SH-SY5Y (cell line): ENCODE measurements around the gene CNTN4.
A peak's percentile ranks its signal among the peaks of the same experiment; 100 is the strongest.

ENCODE experiments used
- GATA2 ChIP-seq: IDR thresholded peaks from 2 replicates; pipeline ENCODE4 v1.6.1; 2011; ENCODE audit warnings: mild to moderate bottlenecking, low read depth, low read length
- GATA3 ChIP-seq: IDR thresholded peaks from 2 replicates; pipeline ENCODE4 v1.6.1; 2011; ENCODE audit warnings: low read depth, mild to moderate bottlenecking, low read length, moderate library complexity

CNTN4 gene

GRCh38 chr3:2300938-2301337 is 202.3 kb downstream of the CNTN4 start:
- no peak for TF ChIP-seq GATA3
- no peak for TF ChIP-seq GATA2

- peak; percentile 98 for TF ChIP-seq GATA3
- TF ChIP-seq GATA2, result peak; percentile 72
Observed at GRCh38 chr3:2301361-2301760, 202.7 kb downstream of the CNTN4 start.

DNA sequence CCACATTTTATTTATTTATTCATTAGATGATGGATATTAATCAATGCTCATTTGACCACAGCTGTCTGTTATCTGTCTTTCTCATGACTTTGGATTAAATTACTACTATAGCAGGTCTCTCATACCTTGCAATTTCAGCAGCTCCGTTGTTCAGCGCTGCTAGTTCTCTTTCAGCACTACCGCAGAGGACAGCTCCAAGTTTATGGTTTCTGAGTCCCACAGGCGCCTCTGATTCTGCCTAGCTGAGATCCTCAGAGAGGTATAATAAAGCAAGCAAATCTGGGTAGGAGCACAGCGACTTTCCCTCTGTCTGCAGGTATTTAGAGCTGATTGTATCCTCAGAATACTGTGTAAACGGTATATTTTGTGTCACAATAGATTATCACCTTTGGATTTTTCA is 204.9 kb downstream of the CNTN4 start:
- TF ChIP-seq GATA2 (no peak), GATA3 (no peak)

DNA sequence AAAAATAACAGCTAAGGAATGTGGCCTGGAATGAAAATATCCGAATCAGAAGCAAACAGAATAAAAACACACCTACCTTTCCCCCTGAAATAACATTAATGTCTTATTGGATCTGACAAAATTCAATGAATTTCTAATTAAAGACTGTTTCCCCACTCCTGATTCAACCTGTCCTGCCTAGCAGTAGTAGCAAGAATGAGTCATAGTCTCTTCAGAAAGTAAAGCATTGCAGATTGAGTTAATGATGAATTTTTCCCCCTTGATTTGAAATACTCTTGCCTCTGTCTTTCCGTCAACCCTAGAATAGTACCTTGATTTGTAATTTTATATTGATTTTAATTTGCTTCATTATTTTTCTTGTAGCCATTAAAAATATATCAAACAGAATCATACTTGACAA is 212.4 kb downstream of the CNTN4 start:
- TF ChIP-seq GATA2, result no peak
- TF ChIP-seq GATA3, result no peak

DNA sequence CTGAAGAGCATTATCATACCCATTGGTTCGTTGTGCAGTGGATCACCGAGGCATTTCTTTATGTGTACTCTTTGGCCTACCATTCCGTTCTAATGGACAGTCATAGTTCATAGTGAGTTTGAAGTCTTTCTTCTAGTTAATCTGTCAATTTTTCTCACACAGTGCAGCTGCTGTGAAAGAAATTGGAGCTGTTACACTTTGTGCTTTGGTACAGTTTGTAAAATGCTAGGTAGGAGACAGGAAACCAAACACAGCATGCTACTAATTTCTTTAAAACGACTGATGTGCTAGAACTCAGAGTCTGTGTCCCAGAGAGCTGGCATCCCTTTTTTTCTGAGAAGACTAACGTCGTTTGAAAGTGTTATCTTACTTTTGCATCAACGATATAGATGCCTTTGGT is 218.9 kb downstream of the CNTN4 start:
- TF ChIP-seq GATA3, result no peak
- TF ChIP-seq GATA2, result no peak

DNA sequence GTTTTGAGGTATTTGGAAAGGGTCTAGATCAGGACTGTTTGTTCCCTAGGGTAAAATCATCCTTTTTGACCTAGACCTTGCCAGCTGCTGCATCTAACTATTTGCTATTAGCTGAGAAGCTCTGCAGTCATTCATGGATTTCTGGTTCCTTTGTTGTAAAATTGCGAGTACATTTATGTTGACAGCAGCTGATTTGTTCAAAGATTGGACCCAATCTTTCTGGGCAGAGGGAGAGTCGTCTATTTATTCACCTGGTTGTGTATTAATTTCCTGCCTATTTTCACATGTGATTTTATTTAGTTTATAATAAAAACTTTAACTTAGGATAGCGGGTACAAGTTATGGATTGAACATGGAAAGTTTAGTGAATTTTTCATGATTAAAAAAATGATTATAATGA is 236.3 kb downstream of the CNTN4 start:
- no peak for TF ChIP-seq GATA3
- no peak for TF ChIP-seq GATA2

- no peak for TF ChIP-seq GATA2
- no peak for TF ChIP-seq GATA3
Observed at GRCh38 chr3:2343031-2343682, 244.5 kb downstream of the CNTN4 start.

DNA sequence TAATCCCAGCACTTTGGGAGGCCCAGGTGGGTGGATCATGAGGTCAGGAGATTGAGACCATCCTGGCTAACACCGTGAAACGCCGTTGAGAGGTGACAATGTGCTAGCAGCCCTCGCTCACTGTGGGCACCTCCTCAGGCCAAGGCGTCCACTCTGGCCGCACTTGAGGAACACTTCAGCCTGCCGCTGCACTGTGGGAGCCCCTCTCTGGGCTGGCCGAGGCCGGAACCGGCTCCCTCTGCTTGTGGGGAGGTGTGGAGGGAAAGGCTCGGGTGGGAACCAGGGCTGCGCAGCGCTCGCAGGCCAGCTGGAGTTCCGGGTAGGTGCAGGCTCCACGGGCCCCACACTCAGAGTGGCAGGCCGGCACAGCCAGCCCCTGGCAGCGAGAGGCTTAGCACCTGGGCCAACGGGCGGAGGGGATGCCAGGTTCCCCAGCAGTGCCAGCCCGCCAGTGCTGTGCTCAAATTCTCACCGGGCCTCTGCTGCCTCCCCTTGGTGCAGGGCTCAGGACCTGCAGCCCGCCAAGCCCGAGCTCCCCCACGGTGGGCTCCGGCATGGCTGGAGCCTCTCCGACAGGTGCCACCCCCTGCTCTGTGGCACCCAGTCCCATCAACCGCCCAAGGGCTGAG is 253.6 kb downstream of the CNTN4 start:
- no peak for TF ChIP-seq GATA2

DNA sequence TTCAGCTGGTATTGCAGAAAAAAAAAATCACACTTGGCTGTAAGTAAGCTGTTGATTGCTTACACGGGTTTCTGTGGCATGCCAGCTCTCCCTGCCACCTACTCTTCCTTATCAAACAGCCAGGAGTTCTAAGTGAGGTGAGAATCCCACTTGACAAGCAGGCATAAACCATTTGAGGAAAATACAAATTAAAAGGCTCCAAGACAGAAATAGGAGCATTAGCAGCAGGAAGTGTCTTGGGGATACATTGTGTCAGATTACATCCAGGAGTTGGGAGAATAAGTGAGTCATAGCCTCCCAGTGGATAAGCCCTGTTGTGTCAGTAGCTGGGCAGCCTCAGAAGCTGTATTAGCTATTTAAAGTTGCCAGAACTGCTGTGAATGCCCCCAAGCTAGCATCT is 256.0 kb downstream of the CNTN4 start:
- TF ChIP-seq GATA2 (no peak), GATA3 (no peak)

- TF ChIP-seq GATA3, result no peak
- no peak for TF ChIP-seq GATA2
Observed at GRCh38 chr3:2356298-2356950, 257.8 kb downstream of the CNTN4 start.

GRCh38 chr3:2360815-2361214 is 262.1 kb downstream of the CNTN4 start:
- no peak for TF ChIP-seq GATA2
- no peak for TF ChIP-seq GATA3

GRCh38 chr3:2362122-2362521 is 263.5 kb downstream of the CNTN4 start:
- TF ChIP-seq GATA2 (no peak), GATA3 (no peak)

DNA sequence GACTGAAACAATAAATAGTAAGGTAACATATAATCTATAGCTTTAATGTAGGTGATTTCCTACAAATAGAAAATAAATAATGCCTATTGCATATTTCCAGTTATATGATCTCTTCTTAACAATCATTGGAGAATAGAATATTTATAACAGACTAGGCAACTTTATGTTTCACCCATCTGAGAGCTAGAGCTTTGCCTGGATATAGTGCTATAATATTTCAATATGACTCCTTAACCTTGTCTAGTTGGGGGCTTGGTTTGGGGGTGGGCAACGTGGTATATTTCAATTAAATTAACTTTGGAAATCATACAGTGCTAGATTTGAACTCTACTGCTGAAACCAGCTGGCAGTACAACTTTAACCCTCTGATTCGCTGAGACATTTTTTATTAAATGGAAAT is 265.2 kb downstream of the CNTN4 start:
- no peak for TF ChIP-seq GATA3
- no peak for TF ChIP-seq GATA2

DNA sequence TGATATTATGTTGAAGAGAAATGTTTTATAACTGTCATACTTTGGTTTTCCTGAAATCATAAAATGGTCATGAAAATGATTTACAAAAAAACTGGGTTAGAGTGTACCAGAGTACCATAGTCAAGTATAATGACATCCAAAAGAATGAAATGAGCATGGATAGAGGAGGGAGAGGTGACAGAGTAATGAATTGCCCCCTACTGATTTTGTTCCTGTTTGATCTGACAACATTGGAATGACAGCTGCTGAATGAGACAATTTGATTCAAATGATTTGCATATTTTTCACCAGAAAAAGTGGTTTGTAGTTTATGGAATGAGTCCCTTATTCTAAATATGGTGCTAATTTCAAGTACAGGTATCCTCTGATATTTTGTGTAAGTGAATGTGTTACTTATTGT is 271.7 kb downstream of the CNTN4 start:
- no peak for TF ChIP-seq GATA3
- no peak for TF ChIP-seq GATA2

DNA sequence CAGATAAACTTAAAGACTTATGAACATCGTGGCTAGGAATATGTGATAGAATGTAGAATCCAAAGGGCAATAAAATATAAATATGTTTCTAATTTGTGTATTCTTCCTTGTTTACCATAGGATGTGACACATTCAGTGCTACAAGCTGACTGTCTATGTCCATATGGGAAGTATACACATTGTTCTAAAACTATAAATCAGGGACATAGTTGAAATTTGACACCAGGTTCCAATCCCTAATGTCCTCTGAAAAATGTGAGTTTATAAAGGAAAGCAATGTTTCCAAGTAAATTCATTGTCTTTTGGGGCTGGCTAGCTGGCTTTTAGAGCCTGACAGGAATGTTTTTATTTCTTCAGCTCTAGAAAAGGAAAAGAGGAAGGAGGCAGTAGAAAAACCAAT is 273.6 kb downstream of the CNTN4 start:
- TF ChIP-seq GATA3, result no peak
- TF ChIP-seq GATA2, result no peak

DNA sequence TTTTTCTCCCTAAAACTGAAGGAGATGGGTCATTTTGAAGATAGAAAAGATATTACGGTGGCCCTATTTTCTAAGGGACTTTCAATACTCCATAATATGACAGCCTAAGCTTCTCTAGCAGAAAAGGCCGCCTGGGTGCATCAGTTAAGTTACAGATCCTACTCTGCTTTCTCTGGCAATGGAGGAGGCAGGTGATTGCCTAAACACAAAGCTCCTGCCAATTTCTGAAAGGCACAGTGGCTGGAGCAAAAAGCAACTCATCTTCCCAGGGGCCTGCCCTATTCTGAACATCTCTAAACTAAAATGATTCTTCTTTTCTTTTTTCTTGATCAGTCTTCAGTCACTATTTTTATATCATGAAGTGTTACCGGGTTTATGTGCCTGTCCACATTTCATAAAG is 276.7 kb downstream of the CNTN4 start:
- no peak for TF ChIP-seq GATA2
